ENCODE measurements around the gene MELTF.

The MELTF gene

DNA sequence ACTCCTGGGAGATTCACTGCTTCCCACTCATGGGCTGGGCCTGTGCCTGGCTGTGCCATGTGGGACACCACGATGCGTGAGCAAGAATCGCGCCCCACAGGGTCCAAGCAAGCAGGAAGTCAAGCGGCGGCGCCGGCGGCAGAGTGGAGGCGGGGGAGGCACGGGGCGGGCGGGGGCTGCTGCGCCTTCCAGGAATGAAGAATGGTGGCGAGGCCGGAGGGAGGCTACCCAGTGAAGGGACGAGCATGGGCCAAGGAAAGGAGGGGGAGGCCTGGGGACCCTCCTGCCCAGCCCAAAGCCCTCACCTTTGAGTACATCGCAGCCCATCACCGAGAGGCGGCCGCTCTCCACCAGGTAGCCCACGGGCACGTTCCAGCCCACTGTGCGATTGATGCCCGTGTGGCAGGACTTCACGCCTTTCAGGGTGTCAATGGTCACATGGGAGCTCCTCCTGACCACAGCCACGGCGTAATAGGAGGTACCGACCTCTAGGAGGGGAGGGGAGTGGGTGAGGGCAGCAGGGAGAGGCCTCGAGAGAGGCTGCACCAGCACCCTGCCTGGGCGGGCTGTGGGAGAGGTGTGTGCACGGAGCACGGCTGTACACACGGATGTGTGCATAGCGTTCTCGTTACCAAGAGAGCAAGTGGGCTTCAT, 5.5 kb downstream of the MELTF start:
- Histone ChIP-seq H3K36me3 (no peaks in the 10 kb centered on the region; the same call in 1 of the 2 replicates), H3K27me3 (ENCODE audit: insufficient read depth, low read depth, severe bottlenecking) (no peaks in the 10 kb centered on the region), H3K9me3 (ENCODE audit: severe bottlenecking) (no peaks in the 10 kb centered on the region), H3K4me3 (ENCODE audit: low read depth, low read length) (no peak overlapping the region), H3K27ac (no peak overlapping the region)
- DNase-seq, result no peak
- TF ChIP-seq, protein P1, sequence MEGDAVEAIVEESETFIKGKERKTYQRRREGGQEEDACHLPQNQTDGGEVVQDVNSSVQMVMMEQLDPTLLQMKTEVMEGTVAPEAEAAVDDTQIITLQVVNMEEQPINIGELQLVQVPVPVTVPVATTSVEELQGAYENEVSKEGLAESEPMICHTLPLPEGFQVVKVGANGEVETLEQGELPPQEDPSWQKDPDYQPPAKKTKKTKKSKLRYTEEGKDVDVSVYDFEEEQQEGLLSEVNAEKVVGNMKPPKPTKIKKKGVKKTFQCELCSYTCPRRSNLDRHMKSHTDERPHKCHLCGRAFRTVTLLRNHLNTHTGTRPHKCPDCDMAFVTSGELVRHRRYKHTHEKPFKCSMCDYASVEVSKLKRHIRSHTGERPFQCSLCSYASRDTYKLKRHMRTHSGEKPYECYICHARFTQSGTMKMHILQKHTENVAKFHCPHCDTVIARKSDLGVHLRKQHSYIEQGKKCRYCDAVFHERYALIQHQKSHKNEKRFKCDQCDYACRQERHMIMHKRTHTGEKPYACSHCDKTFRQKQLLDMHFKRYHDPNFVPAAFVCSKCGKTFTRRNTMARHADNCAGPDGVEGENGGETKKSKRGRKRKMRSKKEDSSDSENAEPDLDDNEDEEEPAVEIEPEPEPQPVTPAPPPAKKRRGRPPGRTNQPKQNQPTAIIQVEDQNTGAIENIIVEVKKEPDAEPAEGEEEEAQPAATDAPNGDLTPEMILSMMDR (IDR thresholded peaks at IDR 0.05; ENCODE audit: low read depth, low read length), result no peak

DNA sequence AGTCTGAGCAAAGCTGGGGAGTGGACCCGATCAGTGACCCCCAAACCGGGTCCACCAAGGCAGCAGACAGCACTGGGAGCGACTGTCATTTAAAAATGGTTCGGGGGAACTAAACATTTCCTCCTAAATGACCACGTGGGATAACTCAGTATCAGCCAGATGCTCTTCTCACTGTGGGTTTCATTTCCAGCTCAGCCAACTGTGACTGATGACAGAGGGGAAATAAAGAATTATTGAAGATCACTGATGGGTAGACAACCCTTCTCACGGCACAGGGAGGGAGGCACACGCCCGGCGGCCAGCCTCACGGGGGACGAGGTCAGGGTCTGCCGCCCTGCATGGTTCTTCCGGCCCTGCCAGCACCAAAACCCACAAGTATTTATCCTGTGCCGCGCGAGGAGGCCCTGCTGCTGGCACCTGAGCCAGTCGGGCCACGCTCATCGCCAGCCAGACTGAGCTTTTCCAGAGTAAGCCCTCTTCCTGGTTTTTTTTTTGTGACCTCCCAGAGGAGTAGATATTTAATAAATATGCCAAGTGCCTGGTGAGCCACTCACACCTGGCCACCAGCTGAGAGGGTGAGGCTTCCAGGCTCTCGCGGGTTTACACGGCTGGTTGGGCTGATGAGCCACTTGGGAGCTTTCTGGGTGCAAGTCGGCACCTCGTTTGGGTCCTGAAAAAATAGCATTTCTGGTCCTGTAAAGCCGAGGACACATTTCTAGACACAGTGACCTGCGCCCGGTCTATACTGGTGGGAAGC, 6.2 kb downstream of the MELTF start:
- Histone ChIP-seq H3K9me3 (ENCODE audit: severe bottlenecking) (no peaks in the 10 kb centered on the region), H3K27ac (no peak overlapping the region; the same call in 1 of the 2 replicates), H3K27me3 (ENCODE audit: insufficient read depth, low read depth, severe bottlenecking) (no peaks in the 10 kb centered on the region), H3K4me3 (ENCODE audit: low read depth, low read length) (no peak overlapping the region; the same call in 1 of the 2 replicates), H3K36me3 (no peaks in the 10 kb centered on the region; the same call in 1 of the 2 replicates)
- TF ChIP-seq, protein P1 (IDR thresholded peaks at IDR 0.05; ENCODE audit: low read depth, low read length), result no peak
- DNase-seq, result no peak

DNA sequence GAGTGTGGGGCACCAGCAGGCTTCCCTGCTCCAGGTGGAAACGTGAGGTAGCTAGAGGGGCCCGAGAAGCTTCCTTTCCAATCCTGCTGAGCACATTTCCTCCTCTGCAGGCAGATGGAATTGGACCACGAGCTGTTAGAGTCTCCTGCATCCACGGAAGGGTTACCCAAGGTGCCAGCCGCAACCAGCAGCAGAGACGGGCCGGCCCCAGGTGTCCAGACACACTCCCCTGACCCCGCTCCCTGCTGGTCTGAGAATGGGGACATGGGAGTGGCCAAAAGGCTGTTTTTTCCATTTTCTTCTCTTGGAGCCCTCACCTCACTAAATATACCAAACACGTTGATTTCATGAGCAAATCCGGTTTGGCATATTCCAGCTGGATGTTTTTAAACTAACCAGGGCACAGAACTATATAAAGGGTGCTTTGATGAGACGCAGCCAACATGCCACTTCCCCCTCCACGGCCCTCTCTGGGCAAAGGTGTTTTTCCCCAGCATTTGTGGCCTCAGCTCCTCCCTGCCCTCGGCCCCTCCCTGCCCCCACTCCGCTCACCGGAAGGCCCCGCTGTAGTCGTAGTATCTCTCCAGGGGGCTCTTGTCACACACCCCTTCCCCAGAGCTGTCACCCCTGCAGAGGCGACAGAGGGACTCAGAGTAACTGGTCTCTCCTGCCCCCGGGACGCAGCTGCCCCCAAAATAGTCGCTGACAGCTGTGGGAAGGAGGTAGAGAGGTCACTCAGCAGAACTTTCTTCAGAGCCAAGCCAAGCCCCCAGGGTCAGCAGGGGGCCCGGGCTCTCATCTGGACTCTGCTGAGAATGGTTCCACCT, 7.0 kb downstream of the MELTF start:
- Histone ChIP-seq H3K27ac (no peak overlapping the region), H3K36me3 (no peaks in the 10 kb centered on the region; the same call in 1 of the 2 replicates), H3K9me3 (ENCODE audit: severe bottlenecking) (no peaks in the 10 kb centered on the region), H3K4me3 (ENCODE audit: low read depth, low read length) (no peak overlapping the region; the same call in 1 of the 2 replicates), H3K27me3 (ENCODE audit: insufficient read depth, low read depth, severe bottlenecking) (no peaks in the 10 kb centered on the region)
- DNase-seq, result no peak
- TF ChIP-seq, protein P1 (IDR thresholded peaks at IDR 0.05; ENCODE audit: low read depth, low read length), result no peak

DNA sequence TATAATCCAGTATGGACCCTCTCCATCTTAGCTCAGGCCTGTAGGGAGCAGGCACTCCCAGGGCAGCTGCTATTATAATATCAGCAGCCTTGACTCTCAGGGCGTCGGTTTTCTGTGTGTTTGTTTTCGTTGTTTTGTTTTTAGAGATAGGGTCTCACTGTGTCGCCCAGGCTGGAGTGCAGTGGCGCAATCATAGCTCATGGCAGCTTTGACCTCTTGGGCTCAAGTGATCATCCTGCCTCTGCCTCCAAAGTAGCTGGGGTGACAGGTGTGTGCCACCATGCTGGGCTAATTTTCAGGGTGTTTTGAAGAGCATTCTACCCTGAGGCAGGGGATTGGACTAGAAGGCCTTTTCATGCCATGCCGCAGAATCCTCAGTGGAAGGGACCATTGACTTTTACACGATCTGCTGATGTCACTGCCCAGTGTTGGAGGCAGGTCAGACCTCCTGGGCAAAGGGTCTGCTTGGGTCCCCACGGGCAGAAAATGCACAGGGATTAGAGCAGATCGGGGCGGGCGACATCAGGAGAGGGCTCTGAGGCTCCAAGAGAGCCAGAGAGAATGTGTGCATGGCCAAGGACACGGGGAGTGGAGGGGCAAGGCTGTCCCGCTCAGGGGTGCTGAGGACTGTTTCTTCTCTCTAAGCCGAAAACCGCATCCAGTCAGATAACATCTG, 7.8 kb downstream of the MELTF start:
- DNase-seq, result no peak
- H3K4me3 ChIP-seq (ENCODE audit: low read depth, low read length), result no peak overlapping the region
- TF ChIP-seq, protein P1 (IDR thresholded peaks at IDR 0.05; ENCODE audit: low read depth, low read length), result no peak
- H3K36me3 ChIP-seq, result no peaks in the 10 kb centered on the region; the same call in 1 of the 2 replicates
- H3K27ac ChIP-seq, result no peak overlapping the region
- H3K9me3 ChIP-seq (ENCODE audit: severe bottlenecking), result no peaks in the 10 kb centered on the region
- no peaks in the 10 kb centered on the region for H3K27me3 ChIP-seq (ENCODE audit: insufficient read depth, low read depth, severe bottlenecking)

DNA sequence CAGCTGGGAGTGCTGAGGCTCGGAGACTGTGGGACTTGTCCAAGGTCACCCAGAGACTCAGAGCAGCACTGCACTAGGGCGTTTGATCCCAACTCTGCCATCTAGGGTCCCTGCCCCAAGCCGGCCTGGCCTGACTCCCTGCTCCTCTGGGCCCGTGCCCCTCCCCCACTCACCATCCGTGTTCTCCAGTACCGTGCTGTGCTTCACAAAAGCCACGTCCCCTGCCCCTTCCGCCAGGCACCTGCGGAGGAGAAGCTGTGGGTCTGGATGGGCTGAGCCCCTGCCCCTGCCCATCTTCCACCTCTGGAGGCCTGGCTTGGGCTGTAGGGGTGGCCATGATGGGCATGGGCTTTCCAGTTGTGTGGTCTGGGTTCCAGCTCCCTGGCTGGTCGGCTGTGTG, 8.4 kb downstream of the MELTF start:
- Histone ChIP-seq H3K36me3 (no peaks in the 10 kb centered on the region; the same call in 1 of the 2 replicates), H3K4me3 (ENCODE audit: low read depth, low read length) (no peak overlapping the region), H3K9me3 (ENCODE audit: severe bottlenecking) (no peaks in the 10 kb centered on the region), H3K27ac (no peak overlapping the region), H3K27me3 (ENCODE audit: insufficient read depth, low read depth, severe bottlenecking) (no peaks in the 10 kb centered on the region)
- DNase-seq, result no peak
- TF ChIP-seq, protein P1 (IDR thresholded peaks at IDR 0.05; ENCODE audit: low read depth, low read length), result no peak

All from WERI-Rb-1 (cell line).